ENCODE results near the gene ENAH.

ENAH gene

DNA sequence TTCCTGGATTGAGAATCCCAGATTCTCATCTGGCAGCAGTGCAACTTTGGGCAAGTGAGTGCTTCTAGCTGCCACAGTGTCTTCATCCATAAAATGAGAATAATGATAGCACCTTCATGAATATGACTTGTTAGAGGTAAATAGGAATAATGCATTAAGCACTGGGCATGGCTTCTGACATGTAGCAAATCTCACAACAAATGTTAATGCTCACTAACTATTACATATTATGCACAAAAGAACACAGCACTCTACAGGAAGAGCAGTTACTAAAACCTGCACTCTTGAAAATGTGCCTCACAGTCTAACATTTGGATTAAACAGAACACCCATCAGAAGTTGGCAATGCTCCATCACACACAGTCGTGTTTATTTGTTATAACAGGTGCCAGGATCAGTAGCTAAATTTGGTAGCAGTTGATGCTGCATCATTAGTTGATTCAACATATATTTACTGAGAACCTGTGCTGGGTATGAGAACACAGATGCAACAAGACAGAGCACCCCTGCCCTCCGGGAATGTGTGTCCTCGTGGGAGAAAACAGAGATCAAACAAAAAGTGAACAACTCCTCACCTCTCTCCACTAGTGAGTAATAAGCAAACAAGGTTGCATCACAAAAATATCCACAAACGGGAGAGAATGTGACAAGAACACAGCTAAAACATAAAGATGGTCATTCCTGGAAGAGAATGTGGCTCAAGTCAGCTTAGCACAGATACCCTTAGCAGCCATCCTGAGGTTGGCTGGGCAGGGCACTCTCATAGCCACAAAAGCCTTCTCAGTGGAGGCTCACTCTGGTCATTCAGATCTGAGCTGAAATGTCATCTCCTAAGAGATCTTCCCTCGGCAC lies 198.9 kb downstream of the ENAH start:
- no peak for DNase-seq (ENCODE audit: low read depth)

GRCh38 chr1:225451840-225452515 lies 200.9 kb downstream of the ENAH start:
- no peak for DNase-seq (ENCODE audit: low read depth)

DNA sequence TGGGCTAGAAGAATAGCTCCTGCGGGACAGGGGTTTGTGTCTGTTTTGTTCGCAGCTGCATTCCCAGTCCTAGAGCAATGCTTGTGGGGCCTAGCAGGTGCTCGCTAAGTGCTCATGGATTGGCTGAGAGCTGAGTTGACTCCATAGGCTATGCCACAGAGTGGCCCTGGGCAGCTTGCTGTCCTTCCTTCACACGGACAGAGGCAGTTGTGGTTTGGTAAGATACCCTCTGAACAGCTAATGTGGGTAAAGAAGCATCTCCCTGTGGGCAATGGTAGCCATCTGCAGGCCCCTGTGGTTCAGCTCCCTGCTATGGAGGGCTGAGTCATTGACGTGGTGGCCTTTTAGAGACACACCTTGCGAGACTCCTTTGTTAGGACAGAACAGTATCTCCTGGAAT lies 201.6 kb downstream of the ENAH start:
- no peak for DNase-seq (ENCODE audit: low read depth)

- no peak for DNase-seq (ENCODE audit: low read depth)
Observed at GRCh38 chr1:225450491-225451191, 202.3 kb downstream of the ENAH start.

DNA sequence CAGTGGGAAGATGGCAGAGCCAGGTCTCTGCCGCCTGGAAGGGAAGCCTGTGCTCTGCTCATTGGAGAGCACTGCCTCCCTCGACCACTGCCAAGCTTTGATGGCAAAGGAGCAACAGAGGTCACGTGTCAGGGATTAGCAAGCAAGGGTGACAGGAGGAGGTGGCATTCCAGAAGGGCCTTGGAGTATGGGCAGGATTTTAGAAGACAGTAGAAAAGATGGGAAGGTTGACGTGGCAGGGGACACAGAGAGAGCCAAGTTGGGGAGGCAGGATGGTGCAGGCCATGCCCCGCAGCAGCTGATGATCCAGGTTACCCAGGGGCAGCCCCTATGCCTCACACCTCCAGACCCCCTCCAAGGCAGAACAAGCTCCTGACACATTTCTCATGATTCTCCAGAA lies 203.1 kb downstream of the ENAH start:
- DNase-seq (ENCODE audit: low read depth) = no peak

DNA sequence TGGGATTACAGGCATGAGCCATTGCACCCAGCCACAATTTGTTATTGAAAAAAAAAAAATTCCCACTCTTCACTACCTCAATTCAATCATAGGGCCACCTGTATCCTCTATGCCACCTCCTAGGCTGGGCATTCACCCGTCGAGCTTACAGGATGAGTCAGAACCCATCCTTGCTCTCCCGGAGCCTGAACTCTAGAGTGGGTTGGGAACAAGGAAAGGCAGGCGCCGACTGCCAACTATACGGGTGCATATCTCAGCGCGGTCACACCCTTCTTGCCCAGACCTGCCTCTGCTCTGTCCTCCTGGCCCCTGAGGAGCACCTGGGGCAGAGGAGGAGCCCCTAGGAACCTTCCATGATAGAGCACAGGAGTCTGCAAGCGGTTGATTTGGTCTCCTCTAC lies 203.7 kb downstream of the ENAH start:
- no peak for DNase-seq (ENCODE audit: low read depth)

GRCh38 chr1:225448146-225448805 lies 204.6 kb downstream of the ENAH start:
- no peak for DNase-seq (ENCODE audit: low read depth)

DNA sequence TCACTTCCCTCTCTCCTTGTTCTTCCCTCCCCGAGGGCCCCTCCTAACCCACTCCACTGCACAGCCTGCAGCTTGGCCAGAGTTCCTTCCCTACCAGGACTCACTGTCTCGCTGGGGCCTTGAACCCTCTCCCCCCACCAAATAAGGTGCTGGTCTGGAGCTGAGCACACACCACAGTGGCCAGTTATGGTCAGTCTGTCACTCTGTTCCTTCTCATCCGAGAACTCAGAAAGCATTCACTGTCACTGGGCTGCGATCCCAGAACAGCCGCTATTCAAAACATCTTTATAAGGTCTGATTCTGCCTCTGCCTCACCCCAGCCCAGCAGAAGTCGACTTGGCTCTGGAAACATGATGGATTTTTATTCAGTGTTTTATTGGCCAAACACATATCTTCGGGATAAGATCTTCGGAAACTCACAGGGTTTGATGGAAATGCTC lies 205.3 kb downstream of the ENAH start:
- no peak for DNase-seq (ENCODE audit: low read depth)

DNA sequence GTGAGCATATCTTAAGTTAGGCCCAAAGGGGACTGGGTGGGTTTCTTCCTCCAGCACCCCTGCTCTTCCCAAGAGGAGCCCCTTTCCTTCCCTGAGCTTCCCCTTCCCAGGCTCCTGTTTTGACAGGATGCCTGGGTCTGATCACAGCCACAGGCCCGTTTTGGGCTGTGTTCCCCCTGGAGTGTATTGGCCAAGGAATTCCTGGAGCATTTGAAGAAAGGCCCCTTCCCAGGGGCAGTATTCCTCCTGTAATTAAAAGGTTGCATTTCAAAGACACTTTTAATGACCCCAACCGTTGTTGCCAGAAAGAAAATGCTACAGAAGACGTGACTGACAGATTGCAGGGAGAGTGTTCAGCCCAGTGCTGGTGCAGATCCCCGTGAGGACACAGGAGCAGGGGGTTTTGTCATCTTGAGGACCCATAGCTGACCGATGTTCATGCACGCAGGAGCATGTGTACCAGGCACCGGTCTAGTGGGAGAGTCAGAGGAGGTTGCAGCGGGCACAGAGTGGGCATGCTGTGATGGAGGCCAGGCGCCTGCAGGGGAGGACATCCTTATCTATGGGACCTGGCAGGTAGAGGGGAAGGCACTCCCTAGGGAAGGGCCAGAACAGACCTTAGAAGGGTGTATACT lies 205.8 kb downstream of the ENAH start:
- no peak for DNase-seq (ENCODE audit: low read depth)

DNA sequence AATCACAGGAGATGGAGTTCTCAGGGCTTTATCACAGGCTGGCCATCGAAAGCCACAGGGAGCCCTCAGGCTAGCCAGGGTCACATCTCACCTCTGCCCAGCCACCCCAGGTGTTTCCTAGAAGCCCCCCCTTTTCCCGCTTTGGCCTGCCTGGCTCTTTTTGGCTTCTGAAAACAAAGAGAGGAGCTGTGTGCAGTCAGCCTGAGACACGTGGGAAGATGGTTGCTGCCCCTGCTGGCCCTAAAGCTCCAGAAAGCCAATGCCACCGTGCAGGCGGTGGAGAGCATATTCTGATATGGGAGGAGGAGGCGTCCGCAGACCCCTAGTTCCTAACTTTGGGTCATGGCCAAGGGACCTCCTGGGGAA lies 206.3 kb downstream of the ENAH start:
- no peak for DNase-seq (ENCODE audit: low read depth)

DNA sequence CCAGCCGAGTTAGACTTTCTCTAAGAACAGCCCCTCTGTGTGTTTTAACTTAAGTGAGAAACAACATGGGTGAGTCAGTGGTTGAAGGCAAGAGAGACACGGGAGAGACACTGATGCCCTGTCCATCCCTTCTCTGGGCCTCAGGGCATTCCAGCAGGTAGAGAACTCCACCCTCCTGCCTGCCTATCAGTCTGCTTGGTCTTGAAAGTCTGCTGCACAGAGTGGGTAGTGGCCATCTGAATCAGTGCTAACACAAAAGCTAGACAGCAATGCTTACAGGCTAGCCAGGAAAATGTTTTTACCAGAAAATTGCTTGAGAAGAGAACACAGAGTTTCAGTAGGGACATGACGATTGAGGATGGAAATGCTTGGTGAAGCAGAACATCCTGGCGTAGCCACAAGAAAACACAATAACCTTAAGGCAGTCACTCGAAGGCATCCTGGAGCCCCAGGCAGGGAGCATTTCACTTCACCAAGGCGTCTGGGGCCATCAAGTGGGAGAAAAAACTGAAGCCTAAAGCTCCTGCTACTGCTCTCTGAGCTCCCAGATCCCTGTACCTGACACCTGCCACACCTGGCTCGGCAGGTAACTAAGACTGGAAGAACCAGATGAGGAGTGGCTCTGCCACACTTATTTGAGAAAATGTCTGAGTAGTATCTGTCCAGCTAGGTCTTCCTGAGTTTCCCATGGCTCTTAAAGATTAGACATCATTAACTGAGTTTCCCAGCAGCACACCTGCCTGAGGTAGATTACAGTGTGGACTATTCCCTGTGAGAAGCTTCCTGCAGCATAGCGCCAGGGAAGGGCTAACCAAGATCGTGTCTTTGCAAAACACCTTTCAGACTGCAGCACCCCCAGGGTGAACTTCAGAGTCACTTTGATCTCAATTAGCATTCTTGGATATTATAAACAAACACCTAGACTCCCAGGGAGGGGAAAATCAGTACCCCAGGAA lies 207.0 kb downstream of the ENAH start:
- DNase-seq (ENCODE audit: low read depth) = no peak

GRCh38 chr1:225442123-225442505 lies 210.8 kb downstream of the ENAH start:
- no peak for DNase-seq (ENCODE audit: low read depth)

- DNase-seq (ENCODE audit: low read depth) = no peak
Observed at GRCh38 chr1:225441314-225442122, 211.4 kb downstream of the ENAH start.

DNA sequence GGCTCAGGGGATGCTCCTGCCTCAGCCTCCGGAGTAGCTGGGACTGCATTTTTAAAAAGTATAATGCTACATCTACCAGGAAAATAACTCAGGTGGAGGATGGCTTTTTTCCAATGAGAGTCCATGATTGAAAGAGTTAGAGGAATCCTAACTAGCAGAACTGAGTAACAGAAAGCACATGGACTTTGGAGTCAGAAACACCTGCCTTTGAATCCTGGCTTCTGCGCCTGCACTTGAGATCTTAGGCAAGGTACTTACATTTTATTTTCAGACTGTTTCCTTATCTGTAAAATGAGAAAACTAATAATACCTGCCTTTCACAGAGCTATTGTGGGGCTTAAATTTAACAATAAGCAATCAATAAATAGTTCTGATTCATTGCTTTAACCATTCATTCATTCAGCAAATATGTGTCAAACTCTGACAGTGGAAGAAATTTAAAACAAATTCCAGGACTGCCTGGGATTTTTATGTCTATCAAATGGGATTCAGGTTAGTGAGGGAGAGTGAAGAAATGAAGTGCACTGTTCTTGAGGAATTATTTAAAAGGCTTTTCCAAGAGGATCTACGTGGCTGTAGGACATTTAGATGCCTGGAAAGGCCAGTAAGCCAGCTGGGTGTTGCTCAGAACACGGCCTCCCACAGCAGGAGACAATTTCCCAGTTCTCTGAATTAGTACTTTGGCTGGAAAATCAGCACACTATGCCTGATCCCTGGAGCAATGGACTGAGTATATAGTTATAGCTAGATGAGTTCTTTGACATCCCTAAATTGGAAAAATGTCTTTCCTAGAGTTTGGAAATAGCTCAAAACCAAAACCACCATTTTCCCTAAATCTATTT lies 212.3 kb downstream of the ENAH start:
- no peak for DNase-seq (ENCODE audit: low read depth)

GRCh38 chr1:225437710-225438437 lies 215.0 kb downstream of the ENAH start:
- DNase-seq (ENCODE audit: low read depth) = no peak

Data from T follicular helper cell (primary cell).